Activated B cell treated with CpG ODN at 0.5 μM for 24 hours (primary cell): ENCODE data around the gene GPR137C. TPM values are rescaled to one million over a fixed set of nuclear protein-coding genes. Genes with fewer than 3 reads are reported as not detected.

Source experiments
- ATAC-seq: fragments of 200-7000 bp; cut with Tn5 transposase; one replicate; pipeline ENCODE4 v1.10.0; 2021; ENCODE audit warnings: low read depth, mild to moderate bottlenecking, moderate library complexity
- CTCF ChIA-PET: fragments of 350-600 bp; sonication (Branson Sonifier 250); formaldehyde crosslinking; loops from one replicate; lab custom pipeline; 2021; ENCODE audit warnings: antibody characterized with exemption; lab: Charles Lee
- POLR2A ChIA-PET: fragments of 350-600 bp; sonication (Branson Sonifier 250); formaldehyde crosslinking; loops from one replicate; lab custom pipeline; 2021; ENCODE audit warnings: antibody characterized with exemption; lab: Charles Lee
- DNase-seq: peaks from one replicate; pipeline ENCODE4 v3.0.0; 2022
- H3K27ac Mint-ChIP-seq: one replicate; pipeline ENCODE4 v1.8.0; 2020; ENCODE audit warnings: mixed read lengths
- H3K27me3 Mint-ChIP-seq: one replicate; pipeline ENCODE4 v1.8.0; 2021; ENCODE audit warnings: mixed read lengths
- H3K36me3 Mint-ChIP-seq: one replicate; pipeline ENCODE4 v1.8.0; 2021; ENCODE audit warnings: low read depth, mixed read lengths
- H3K4me1 Mint-ChIP-seq: one replicate; pipeline ENCODE4 v1.8.0; 2021; ENCODE audit warnings: mixed read lengths
- H3K4me3 Mint-ChIP-seq: one replicate; pipeline ENCODE4 v1.8.0; 2020; ENCODE audit warnings: mild to moderate bottlenecking, mixed read lengths
- H3K9me3 Mint-ChIP-seq: one replicate; pipeline ENCODE4 v1.8.0; 2020; ENCODE audit warnings: mixed read lengths
- intact Hi-C: fragments of 100-400 bp; cut with micrococcal nuclease; formaldehyde crosslinking; loops from one replicate; pipeline ENCODE4 v1.15.1; 2024
- total RNA-seq: library from RNA; stranded (reverse); gene quantifications from 2 replicates; pipeline ENCODE4 v1.2.3, GENCODE V29; 2022
- TF ChIP-seq, protein P1 (sequence below): fragments of 200-600 bp; IDR thresholded peaks from one replicate; pipeline ENCODE4 v1.8.0; 2022; ENCODE audit warnings: antibody characterized with exemption, mild to moderate bottlenecking

The GPR137C gene
- total RNA-seq, 1 donor from 2014 or later = 0.16 TPM

DNA sequence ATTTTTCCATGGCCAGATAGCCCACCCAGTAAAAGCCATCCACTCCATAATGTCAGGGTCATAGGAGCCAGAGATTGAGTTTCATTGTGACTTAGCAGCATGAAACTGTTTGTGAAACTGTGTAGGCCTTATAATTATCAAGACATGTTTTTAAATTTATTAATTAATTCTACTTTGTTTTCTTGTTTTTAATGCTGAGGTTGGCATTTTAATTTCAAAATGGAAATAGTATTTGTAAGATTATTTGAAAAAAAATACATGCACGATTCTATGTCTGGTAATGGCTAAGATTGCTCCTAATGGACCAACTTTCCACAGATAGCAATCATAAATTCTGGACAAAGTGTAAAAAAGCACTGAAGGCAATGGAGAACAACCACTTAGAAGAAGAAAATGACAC is 67.1 kb downstream of the GPR137C start:
- Mint-ChIP-seq H3K4me1 (no peaks in the 10 kb centered on the region), H3K27me3 (peaks cover 2% of the 10 kb centered on the region), H3K27ac (no peak overlapping the region), H3K4me3 (no peak overlapping the region), H3K9me3 (no peaks in the 10 kb centered on the region), H3K36me3 (no peaks in the 10 kb centered on the region)
- TF ChIP-seq, protein P1, sequence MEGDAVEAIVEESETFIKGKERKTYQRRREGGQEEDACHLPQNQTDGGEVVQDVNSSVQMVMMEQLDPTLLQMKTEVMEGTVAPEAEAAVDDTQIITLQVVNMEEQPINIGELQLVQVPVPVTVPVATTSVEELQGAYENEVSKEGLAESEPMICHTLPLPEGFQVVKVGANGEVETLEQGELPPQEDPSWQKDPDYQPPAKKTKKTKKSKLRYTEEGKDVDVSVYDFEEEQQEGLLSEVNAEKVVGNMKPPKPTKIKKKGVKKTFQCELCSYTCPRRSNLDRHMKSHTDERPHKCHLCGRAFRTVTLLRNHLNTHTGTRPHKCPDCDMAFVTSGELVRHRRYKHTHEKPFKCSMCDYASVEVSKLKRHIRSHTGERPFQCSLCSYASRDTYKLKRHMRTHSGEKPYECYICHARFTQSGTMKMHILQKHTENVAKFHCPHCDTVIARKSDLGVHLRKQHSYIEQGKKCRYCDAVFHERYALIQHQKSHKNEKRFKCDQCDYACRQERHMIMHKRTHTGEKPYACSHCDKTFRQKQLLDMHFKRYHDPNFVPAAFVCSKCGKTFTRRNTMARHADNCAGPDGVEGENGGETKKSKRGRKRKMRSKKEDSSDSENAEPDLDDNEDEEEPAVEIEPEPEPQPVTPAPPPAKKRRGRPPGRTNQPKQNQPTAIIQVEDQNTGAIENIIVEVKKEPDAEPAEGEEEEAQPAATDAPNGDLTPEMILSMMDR = no peak
- intact Hi-C loops = no loop called here
- POLR2A ChIA-PET = no interaction called here
- ATAC-seq = no peak
- CTCF ChIA-PET = no interaction called here
- DNase-seq = no peak

DNA sequence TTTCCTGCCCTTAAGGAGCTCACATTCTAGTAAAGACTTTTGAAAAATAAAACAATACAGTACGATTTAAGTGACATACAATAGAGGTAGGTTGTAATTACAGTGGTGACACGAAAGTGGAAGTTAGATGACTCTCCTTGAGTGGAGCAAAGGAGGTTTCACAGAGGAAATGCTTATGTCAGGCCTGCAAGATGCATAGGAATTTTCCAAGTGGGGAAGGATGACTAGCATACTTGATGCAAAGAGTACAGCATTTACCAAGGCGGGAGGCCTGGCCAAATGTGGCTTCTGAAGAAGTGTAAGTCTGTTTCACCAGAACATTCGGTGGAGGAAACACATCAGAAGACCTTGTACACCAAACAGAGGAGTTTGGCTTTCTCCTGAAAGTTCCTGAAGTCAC is 87.5 kb downstream of the GPR137C start:
- Mint-ChIP-seq H3K27me3 (no peaks in the 10 kb centered on the region), H3K4me1 (no peaks in the 10 kb centered on the region), H3K4me3 (no peak overlapping the region), H3K27ac (no peak overlapping the region), H3K9me3 (peaks cover 3% of the 10 kb centered on the region), H3K36me3 (peaks cover 26% of the 10 kb centered on the region)
- intact Hi-C loops = no loop called here
- ATAC-seq = no peak
- ChIA-PET CTCF (no interaction called here), POLR2A (interaction anchor here (0.7 kb wide), 1 partner anchor 58 kb away, joined by 3 read pairs; no protein-coding TSS in a partner anchor)
- no peak for DNase-seq
- TF ChIP-seq, protein P1 = no peak

DNA sequence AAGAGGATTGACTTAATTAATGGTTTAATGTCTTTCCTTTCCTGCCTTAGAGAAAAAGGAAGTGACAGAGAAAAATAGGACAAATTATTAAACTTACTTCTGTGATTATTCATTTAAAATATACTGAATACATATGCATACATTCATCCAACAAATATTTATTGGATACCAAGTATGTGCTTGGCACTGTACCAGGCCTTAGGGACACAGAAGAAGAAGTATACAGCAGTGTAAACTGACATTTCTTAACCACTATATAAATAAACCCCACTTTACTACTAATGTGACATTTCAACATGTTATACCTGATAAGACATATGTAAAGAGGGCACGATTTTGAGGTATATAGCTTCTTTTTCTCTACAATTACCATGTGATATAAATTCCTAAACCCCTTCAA is 89.1 kb downstream of the GPR137C start:
- intact Hi-C loops = no loop called here
- H3K9me3 Mint-ChIP-seq = peaks cover 3% of the 10 kb centered on the region
- ATAC-seq (no peak), DNase-seq (no peak)
- H3K27me3 Mint-ChIP-seq = no peaks in the 10 kb centered on the region
- POLR2A ChIA-PET = interaction anchor here (0.7 kb wide), 1 partner anchor 54 kb away, joined by 7 read pairs; the partner anchor contains the start of gene ERO1A
- no peak overlapping the region for H3K4me3 Mint-ChIP-seq
- no peak overlapping the region for H3K27ac Mint-ChIP-seq
- no peaks in the 10 kb centered on the region for H3K4me1 Mint-ChIP-seq
- TF ChIP-seq, protein P1 = no peak
- H3K36me3 Mint-ChIP-seq = peaks cover 38% of the 10 kb centered on the region
- CTCF ChIA-PET = no interaction called here

DNA sequence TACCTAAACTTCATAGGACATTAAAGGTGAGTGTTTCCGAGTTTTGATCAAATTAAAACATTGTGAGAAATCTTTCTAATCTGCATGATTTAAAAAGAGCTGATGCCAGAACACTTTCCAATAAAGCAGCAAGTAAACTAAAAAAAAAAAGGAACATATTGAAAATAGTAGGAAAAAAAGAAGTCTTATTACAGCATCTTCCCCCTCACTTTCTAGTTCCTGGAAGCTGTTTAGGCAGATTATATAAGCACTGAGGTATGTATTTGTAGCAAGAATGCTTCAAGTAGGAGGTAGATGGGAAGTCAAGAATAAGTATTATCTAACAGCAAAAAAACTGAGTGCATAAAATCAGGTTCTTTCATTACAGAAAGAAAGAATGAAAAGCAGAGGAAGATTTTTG is 96.9 kb downstream of the GPR137C start:
- Mint-ChIP-seq H3K27ac (no peak overlapping the region), H3K9me3 (no peaks in the 10 kb centered on the region), H3K27me3 (no peaks in the 10 kb centered on the region), H3K36me3 (peaks cover 57% of the 10 kb centered on the region), H3K4me1 (no peaks in the 10 kb centered on the region), H3K4me3 (no peak overlapping the region)
- POLR2A ChIA-PET = no interaction called here
- ATAC-seq (no peak), DNase-seq (no peak)
- CTCF ChIA-PET = no interaction called here
- intact Hi-C loops = no loop called here
- TF ChIP-seq, protein P1 = no peak

DNA sequence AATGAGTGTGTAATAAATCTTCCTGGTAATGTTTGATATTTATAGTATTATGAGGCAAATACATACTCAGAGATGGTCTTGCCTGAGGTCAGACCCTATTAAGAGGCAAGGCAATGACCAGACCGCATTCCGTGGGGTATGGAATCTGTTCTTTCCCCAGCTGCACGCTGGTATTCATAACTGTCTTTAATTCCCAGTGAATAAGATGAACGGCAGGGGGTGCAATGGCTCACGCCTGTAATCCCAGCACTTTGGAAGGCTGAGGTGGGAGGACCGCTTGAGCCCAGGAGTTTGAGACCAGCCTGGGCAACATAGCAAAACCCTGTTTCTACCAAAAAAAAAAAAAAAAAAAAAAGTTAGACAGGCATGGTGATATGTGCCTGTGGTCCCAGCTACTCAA is 98.1 kb downstream of the GPR137C start:
- TF ChIP-seq, protein P1 = no peak
- peaks cover 60% of the 10 kb centered on the region for H3K36me3 Mint-ChIP-seq
- ATAC-seq = no peak
- H3K27ac Mint-ChIP-seq = no peak overlapping the region
- H3K27me3 Mint-ChIP-seq = no peaks in the 10 kb centered on the region
- H3K4me3 Mint-ChIP-seq = no peak overlapping the region
- H3K4me1 Mint-ChIP-seq = no peaks in the 10 kb centered on the region
- ChIA-PET CTCF (no interaction called here), POLR2A (no interaction called here)
- H3K9me3 Mint-ChIP-seq = no peaks in the 10 kb centered on the region
- no peak for DNase-seq
- intact Hi-C loops = no loop called here
